Left ventricle myocardium superior (tissue), 1 donor: ENCODE results near the gene RNF167. TPM values are rescaled to one million over a fixed set of nuclear protein-coding genes. Genes with fewer than 3 reads are reported as not detected.

Experiments used
- ATAC-seq: fragments of 200-7000 bp; cut with Tn5 transposase; one replicate; pipeline ENCODE4 v1.9.1; 2020; ENCODE audit warnings: mild to moderate bottlenecking, moderate library complexity
- DNase-seq: peaks from one replicate; pipeline ENCODE4 v3.0.0-alpha.2; 2020
- intact Hi-C: fragments of 100-400 bp; cut with micrococcal nuclease; formaldehyde crosslinking; loops from one replicate; pipeline ENCODE4 v1.11.0; 2022
- long read RNA-seq: library from polyadenylated mRNA; unstranded; transcript quantifications from one replicate; pipeline ENCODE4 v2.0.0, GENCODE V29; 2021
- total RNA-seq: library from RNA; stranded (reverse); fragmentation: NEBNext Ultra II Directional; extraction: Animal tissue kit (Norgen Biotek cat#: 25700); gene quantifications from one replicate; pipeline ENCODE4 v1.2.1, GENCODE V29; 2021
- donor health status: DM: no; HTN: yes; CAD: no; lungs with severe emphysema.

RNF167 gene
- total RNA-seq = 104 TPM
- long read RNA-seq, transcript RNF167-201 (10 exons, 1,915 nt) = major isoform, 13 of 49 reads
- long read RNA-seq, partial matches to known transcripts = 11 of 49 reads
- long read RNA-seq, other reads (novel, unspliced or antisense) = 21 of 49 reads

- peak; percentile 96 for DNase-seq
- ATAC-seq = peak; percentile 94
- intact Hi-C loops = no loop called here
Measured at GRCh38 chr17:4939796-4940554, at the start of gene RNF167, which contains the start of gene SLC25A11. TSS of gene RNF167 (plus strand) at chr17:4940268. CDS start at chr17:4940910, 642 bp downstream. TSS of gene SLC25A11 (minus strand) at chr17:4940046. CDS start at chr17:4939910, 136 bp downstream.

DNA sequence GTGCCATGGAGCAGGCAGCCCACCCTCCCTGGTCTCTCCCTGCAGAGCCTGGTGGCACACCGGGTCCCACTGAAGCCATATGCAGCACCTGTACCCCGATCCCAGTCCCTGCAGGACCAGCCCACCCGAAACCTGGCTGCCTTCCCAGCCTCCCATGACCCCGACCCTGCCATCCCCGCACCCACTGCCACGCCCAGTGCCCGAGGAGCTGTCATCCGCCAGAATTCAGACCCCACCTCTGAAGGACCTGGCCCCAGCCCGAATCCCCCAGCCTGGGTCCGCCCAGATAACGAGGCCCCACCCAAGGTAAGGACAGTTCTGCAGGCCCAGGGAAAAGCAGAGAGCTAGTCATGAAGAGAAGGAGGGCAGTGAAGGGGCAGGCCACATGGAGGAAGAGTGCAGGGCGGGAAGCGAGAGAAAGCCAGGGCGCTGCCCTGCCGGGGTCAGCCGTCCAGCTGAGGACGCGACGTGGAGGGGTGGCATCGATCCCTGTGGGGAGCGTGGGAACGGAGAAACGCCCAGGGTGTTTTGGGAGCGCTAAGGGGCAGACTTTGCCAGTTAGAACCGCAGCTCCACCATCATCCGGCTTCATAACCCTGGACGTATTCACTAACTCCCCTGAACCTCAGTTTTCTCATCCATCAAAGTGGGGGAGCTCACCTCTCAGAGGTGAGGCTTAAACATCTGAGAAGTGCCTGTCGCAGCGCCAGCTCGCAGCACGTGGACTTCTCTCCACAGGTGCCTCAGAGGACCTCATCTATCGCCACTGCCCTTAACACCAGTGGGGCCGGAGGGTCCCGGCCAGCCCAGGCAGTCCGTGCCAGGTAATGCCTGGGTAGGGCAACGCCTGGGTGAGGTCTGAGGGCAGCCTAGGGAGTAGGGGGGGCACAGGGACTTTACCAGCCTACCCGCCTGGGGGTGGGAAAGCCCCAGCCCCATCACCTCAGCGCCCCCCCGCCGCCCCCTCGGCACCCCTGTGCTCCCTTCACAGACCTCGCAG is 48.4 kb upstream of the RNF167 start:
- DNase-seq (no peak), ATAC-seq (no peak)
- intact Hi-C loops = loop anchor here (10.0 kb wide), 1 partner anchor 177 kb away; the partner anchor contains the start of gene ARRB2

DNA sequence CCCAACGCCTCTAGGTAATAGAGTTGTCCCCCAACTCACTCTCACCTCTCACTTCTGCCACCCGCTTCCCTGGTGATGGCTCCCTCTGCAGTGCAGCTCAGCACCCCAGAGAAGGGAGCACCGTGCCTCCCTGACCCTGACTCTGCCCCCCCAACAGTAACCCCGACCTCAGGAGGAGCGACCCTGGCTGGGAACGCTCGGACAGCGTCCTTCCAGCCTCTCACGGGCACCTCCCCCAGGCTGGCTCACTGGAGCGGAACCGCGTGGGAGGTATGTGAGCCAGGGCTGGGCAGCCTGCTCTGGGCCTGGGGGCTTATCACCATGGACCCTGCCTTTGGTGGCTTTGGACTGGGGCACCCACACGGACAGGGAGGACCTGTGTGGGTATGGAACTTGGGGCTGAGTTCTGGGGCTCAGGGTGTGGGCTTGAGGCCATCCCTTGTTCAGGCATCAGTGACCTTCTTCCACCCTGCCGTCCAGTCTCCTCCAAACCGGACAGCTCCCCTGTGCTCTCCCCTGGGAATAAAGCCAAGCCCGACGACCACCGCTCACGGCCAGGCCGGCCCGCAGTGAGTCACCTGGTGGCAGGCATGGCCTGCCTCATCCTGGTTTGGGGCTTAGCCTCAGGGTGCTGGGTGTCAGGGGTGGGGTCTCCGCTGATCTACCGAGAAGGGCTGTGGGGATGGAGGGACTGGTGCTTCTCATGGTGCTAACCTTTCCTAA is 47.4 kb upstream of the RNF167 start:
- no peak for DNase-seq
- intact Hi-C loops = loop anchor here (10.0 kb wide), 1 partner anchor 178 kb away; the partner anchor contains the start of gene ARRB2
- no peak for ATAC-seq

DNA sequence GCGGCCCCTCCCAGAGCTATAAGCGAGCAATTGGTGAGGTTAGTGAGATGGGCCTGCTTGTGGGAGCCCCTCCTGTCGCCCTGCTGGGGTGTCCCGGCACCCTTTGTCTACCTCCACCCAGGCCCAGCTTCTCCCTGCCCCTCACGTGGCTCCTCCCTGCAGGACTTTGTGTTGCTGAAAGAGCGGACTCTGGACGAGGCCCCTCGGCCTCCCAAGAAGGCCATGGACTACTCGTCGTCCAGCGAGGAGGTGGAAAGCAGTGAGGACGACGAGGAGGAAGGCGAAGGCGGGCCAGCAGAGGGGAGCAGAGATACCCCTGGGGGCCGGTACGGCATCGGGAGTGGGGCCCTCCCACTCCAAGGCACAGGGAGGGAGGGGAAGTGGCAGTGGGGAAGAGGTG is 46.8 kb upstream of the RNF167 start:
- ATAC-seq = no peak
- intact Hi-C loops = loop anchor here (10.0 kb wide), 1 partner anchor 178 kb away; the partner anchor contains the start of gene ARRB2
- DNase-seq = no peak

DNA sequence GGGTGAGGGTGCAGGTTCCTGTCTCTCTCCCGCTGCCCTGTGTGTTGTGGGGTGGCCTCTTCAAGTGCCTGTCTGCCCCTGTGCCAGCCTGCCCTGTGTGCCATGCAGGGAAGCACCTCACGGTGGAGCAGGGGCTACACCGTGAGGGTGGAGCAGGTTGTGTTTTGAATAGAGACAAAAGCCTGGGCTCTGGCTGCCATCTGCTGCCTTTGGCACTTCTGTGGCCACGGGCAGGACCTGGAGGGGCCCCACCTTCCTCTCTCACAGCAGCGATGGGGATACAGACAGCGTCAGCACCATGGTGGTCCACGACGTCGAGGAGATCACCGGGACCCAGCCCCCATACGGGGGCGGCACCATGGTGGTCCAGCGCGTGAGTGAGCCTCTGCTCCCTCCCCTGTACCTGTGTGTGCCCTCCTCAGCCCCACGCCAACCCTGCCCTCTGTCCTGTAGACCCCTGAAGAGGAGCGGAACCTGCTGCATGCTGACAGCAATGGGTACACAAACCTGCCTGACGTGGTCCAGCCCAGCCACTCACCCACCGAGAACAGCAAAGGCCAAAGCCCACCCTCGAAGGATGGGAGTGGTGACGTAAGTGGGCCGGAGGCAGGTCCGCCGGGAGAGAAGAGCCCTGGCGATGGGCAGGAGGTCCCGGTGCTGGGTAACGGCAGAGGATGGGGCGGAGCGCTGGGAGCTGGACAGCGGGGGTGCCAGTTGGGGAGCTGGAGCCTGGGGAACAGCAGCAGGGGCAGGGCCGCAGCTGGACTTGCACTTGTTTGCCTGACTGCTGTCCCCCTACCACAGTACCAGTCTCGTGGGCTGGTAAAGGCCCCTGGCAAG is 46.1 kb upstream of the RNF167 start:
- intact Hi-C loops = loop anchor here (10.0 kb wide), 1 partner anchor 179 kb away; the partner anchor contains the start of gene ARRB2

DNA sequence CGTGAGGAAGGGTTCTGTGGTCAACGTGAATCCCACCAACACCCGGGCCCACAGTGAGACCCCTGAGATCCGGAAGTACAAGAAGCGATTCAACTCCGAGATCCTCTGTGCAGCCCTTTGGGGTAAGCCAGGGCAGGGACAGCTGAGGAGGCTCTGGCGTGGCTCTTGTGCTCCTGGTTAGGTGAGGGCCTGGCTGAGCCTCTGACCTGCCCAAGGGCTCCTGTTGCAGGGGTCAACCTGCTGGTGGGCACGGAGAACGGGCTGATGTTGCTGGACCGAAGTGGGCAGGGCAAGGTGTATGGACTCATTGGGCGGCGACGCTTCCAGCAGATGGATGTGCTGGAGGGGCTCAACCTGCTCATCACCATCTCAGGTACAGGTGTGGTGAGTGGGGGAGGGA is 44.9 kb upstream of the RNF167 start:
- intact Hi-C loops = loop anchor here (10.0 kb wide), 1 partner anchor 180 kb away; the partner anchor contains the start of gene ARRB2
- no peak for ATAC-seq
- peak; percentile 12 for DNase-seq

More for the DNA sequence above, 46.1 kb upstream of the RNF167 start:
- no peak for DNase-seq
- no peak for ATAC-seq

DNA sequence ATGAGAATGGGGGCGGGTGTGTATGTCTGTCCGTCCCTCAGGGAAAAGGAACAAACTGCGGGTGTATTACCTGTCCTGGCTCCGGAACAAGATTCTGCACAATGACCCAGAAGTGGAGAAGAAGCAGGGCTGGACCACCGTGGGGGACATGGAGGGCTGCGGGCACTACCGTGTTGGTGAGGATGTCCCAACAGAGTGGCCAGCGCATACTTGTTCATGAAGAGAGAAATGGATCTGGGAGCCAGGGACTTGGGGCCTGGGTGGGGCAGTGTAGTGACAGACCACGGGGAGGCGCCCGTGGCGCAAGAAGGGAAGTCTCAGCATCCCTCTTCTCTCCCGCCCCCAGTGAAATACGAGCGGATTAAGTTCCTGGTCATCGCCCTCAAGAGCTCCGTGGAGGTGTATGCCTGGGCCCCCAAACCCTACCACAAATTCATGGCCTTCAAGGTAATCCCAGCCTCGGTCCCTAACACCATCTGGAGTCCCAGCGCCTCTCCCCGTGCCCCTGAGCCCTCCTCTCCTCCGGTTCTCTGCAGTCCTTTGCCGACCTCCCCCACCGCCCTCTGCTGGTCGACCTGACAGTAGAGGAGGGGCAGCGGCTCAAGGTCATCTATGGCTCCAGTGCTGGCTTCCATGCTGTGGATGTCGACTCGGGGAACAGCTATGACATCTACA is 44.3 kb upstream of the RNF167 start:
- DNase-seq (peak; percentile 25), ATAC-seq (no peak)
- intact Hi-C loops = loop anchor here (10.0 kb wide), 1 partner anchor 181 kb away; the partner anchor contains the start of gene ARRB2

GRCh38 chr17:4896332-4897197 is 43.5 kb upstream of the RNF167 start:
- intact Hi-C loops = loop anchor here (10.0 kb wide), 1 partner anchor 182 kb away; the partner anchor contains the start of gene ARRB2
- DNase-seq (peak; percentile 29), ATAC-seq (no peak)

- intact Hi-C loops = loop anchor here (10.0 kb wide), 1 partner anchor 182 kb away; the partner anchor contains the start of gene ARRB2
- ATAC-seq (no peak), DNase-seq (peak; percentile 18)
Measured at GRCh38 chr17:4897198-4897687, 42.8 kb upstream of the RNF167 start.

- ATAC-seq = no peak
- DNase-seq = no peak
- intact Hi-C loops = loop anchor here (10.0 kb wide), 1 partner anchor 183 kb away; the partner anchor contains the start of gene ARRB2
Measured at GRCh38 chr17:4897785-4898184, 42.3 kb upstream of the RNF167 start.

DNA sequence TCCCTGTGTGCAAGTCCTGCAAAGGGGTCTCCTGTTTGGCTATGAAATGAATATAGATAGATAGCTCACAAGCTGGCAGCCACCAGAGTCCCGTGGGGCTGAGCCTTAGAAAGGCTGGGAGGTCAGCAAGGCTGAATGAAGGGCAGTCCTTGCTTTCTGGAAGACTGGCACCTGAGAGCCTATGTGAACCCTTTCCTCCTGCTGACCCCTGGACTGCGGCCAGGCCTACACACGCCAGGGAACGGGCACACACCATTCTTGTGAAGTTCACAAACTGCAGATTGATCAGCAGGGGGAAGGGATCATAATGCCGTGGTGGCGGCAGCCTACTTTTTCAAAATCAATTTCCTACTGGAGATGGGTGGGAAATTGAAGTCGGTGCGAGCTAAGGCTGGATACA is 41.7 kb upstream of the RNF167 start:
- intact Hi-C loops = loop anchor here (10.0 kb wide), 1 partner anchor 184 kb away; the partner anchor contains the start of gene ARRB2
- ATAC-seq (no peak), DNase-seq (peak; percentile 34)

- ATAC-seq = no peak
- intact Hi-C loops = loop anchor here (10.0 kb wide), 1 partner anchor 184 kb away; the partner anchor contains the start of gene ARRB2
- peak; percentile 41 for DNase-seq
Measured at GRCh38 chr17:4898927-4899326, 41.1 kb upstream of the RNF167 start.

DNA sequence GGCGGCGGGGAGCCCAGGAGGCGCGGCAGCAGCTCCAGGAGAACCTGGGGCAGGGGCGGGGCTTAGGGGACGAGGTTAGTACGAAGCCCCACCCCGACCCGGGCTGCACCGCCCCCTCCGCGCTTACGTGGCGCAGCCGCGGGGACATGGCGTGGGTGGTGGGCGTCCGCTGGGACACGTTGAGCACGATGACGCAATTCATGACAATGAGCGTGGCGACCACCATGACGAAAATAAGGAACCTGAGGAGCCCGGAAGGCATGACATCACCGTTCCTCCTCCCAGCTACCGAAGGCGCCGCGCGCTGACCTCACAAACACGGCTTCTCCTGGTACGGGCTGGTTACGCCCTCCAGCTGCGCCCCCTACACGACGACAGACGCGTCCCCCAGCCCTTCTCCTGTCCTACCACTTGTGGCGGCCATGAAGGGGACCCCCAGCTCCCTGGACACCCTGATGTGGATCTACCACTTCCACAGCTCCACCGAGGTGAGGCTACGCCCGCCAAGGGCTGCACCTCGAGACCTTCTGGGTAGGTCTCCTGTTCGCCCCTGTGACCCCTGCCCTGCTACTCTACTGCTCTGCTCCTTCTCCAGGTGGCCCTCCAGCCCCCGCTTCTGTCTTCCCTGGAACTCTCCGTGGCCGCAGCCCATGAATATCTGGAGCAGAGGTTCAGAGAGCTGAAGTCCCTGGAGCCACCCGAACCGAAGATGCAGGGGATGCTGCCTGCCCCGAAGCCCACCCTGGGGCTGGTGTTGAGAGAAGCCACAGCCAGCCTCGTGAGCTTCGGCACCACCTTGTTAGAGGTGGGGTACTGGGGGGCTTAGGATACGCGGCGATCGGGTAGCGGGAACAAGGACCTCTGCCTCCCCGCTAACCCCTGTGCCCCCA is 40.5 kb upstream of the RNF167 start, which contains the start of gene C17orf107:
C17orf107 (plus strand) TSS at position 196 of the 890 bp plus-strand sequence; CDS start at position 423, 227 bp downstream.
- intact Hi-C loops = loop anchor here (10.0 kb wide), 2 partner anchors 165 to 185 kb away; partner anchors contain the start of gene ARRB2
- peak; percentile 75 for ATAC-seq

More for the DNA sequence above, 40.5 kb upstream of the RNF167 start, which contains the start of gene C17orf107:
- peak; percentile 86 for DNase-seq
